Tibial nerve (tissue), 3 donors: ENCODE data around the gene LCLAT1.

Source experiments
- CTCF ChIP-seq, 5 experiments: fragments of 200-600 bp in 3 of 5; fragments of 450-650 bp in 2 of 5; sonication (generic) in 3 of 5; IDR thresholded peaks; one replicate each; pipeline ENCODE4 v1.5.1; 2016 to 2019; ENCODE audit warnings: antibody characterized with exemption in 5 of 5, mild to moderate bottlenecking in 3 of 5, moderate library complexity in 2 of 5
- POLR2A ChIP-seq, 2 donors: fragments of 450-650 bp; IDR thresholded peaks; one replicate each; pipeline ENCODE4 v1.6.1; 2017; ENCODE audit warnings: antibody characterized with exemption in 2 of 2, mild to moderate bottlenecking in 2 of 2, moderate library complexity in 2 of 2

GRCh38 chr2:30437809-30438548, 9.1 kb upstream of the LCLAT1 start:
- TF ChIP-seq POLR2A (IDR thresholded peaks at IDR 0.05) (no peak), CTCF (IDR thresholded peaks at IDR 0.05) (no peak)
